NCI-H524 (cell line): ENCODE measurements around the gene POTEM.
"Not testable (repeated sequence)": the region's sequence is repeated elsewhere in the genome, so short reads cannot be mapped to it uniquely, and the experiment has no call there.

Source experiments
- DNase-seq, 2 experiments: peaks; one replicate each; lab custom pipeline; 2025; lab: John Stamatoyannopoulos, UW

POTEM gene

DNA sequence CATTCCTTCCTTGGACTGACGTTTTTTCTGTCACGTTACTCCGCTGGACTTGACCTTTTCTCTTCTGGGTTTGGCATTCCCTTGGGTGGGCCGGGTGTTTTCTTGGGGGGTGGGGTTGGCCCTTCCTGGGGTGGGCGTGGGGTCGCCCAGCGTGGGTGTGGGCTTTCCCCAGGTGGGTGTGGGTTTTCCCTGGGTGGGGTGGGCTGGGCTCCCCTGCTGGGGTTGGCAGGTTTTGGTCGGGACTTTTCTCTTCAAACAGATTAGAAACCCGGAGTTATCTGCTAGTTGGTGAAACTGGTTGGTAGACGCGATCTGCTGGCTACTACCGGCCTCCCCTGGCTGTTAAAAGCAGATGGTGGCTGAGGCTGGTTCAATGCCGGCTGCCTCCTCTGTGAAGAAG, at the start of gene POTEM:
Gene POTEM, plus strand, starts transcription at position 301 of the 400 bp plus-strand sequence. Its CDS starts 52 bp downstream, at position 353.
- DNase-seq, result not testable (repeated sequence)

DNA sequence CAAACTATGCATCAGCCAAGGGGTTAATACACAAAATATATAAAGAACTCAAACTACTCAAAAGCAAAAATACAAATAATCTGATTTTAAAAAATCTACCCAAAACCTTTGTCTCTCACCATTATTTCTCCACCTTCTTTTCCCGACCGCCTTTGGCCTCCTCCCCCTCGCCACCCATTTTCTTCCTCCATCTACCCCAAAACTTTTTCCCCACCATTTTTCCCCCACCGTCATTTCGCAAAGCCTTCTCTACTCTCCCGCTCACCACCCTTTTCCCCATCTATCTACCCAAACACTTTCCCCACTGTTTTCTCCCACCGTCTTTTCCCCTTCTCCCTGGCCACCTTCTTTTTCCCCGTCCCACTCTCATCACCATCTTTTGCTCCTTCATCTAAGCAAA, 48.9 kb upstream of the POTEM start:
- DNase-seq, result not testable (repeated sequence)

DNA sequence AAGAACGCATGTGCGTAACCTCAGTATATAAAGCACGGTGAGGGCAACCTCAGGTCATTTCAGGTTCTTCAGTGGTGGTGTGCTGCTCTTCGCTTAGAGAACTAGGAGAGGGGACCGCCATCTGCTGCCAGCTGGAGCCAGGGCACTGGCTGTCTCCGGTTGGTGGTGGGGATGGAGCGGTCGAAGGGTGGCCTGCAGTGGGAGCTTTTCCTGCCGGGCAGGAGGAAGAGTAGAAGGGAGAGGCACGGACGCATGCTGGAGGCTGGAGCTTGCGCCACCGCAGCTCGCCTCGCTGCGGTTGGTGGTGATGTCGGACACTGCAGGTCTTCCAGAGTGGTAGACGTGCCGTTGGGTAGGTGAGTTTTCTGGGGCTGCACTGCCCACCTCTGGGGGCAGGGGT, 47.2 kb upstream of the POTEM start:
- DNase-seq, result not testable (repeated sequence)

DNA sequence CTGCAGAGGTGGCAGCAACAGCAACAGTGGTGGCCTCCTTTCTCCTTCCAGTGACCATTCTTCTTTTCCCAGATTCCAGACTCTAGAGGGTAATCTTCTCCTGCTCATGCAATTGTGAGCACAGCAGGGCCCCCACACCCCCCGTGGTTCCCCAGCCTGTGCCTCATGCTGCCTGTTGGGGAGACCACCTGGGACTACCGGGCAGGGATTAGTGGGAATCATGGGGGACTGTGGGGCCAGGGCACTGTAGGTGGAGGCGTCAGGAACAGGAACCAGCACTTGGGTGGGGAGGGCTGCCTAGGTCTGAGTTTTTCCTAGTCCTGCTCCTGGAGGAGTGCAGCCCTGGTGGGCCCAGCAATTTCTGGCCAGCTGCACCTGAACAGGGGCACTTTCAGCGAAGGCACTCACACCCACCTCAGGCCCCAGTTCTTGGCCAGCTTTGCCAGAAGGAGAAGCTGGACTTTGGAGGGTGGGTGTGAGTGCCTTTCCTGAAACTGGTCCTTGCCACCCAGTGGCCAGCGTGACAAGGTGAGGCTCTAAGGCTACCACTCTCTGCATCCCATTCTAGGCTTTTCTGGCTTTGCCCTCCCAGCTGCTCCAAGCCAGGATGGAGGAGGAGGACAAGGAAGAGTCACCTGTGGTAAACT, 46.1 kb upstream of the POTEM start:
- DNase-seq, result not testable (repeated sequence)

DNA sequence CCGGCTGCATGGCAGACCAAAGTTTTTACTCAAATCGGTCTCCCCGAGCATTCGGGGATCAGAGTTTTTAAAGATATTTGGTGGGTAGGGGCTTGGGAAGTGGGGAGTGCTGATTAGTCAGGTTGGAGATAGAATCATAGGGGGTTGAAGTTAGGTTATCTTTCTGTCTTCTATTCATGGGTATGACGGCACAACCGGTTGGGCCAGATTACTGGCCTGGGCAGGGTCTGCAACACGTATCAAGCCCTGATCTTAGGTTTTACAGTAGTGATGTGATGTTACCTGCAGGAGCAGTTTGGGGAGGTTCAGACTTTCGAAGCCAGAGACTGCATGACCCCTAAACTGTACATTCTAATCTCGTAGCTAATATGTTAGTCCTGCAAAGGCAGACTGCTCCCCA, 30.4 kb upstream of the POTEM start:
- DNase-seq, result not testable (repeated sequence)

DNA sequence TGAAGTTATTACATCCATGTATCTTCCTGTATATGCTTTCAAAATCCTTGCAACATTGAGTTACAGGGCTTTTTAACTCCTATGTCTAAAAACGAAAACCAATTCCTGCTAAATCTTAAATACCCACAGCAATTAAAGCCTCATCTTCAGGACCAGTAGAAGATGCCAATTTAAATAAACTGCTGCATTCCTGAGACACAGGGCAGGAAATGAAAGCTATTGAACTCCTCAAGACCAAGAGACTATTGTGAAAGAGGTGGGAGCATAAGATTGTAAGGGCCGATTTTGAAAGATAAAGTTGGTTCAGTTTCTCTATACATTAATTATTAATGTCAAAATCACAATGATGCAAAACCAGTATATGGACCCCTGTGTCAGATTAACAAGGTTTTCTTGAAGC, 28.5 kb upstream of the POTEM start:
- not testable (repeated sequence) for DNase-seq

DNA sequence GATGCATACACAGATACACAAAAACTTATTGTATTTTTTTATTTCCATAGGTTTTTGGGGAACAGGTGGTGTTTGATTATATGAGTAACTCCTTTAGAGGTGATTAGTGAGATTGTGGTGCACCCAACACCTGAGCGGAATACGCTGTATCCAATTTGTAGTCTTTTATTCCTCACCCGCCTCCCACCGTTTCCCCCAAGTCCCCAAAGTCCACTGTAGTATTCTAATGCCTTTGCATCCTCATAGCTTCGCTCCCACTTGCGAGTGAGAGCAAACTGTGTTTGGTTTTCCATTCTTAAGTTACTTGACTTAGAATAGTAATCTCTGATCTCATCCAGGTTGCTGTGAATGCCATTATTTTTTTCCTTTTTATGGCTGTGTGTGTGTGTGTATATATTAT, 17.3 kb upstream of the POTEM start:
- not testable (repeated sequence) for DNase-seq

DNA sequence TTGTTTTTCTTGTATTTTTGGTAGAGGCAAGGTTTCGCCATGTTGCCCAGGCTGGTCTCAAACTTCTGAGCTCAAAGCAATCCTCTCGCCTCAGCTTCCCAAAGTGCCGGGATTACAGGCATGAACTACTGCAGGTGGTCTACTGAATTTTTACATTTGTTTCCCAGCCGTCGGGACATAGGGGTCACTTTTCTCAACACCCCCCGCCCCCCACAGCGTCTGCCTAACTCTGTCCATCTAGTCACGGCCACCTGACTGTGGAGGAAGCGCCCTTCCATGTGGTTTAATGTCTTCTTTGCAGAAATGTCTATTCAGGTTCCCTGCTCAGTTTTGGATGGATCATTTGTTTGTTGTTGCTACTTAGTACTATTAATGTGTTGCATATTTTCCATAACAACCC, 14.1 kb upstream of the POTEM start:
- not testable (repeated sequence) for DNase-seq

DNA sequence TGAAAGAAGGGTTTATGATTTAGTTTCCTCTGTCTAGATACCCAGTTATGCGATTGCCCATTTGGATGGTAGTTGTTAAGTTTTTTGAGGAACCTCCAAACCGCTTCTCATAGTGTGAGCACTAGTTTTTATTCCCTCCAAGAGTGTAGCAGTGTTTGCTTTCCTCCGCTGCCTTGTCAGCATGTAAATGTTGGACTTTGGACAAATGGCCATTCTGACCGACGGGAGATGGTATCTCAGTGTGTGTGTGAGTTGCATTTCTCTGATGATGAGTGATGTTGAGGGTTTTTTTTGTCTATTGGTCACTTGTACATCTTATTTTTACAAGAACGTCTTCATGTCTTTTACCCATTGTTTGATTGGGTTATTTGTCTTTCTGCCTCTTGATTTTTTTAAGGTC, 11.4 kb upstream of the POTEM start:
- not testable (repeated sequence) for DNase-seq

DNA sequence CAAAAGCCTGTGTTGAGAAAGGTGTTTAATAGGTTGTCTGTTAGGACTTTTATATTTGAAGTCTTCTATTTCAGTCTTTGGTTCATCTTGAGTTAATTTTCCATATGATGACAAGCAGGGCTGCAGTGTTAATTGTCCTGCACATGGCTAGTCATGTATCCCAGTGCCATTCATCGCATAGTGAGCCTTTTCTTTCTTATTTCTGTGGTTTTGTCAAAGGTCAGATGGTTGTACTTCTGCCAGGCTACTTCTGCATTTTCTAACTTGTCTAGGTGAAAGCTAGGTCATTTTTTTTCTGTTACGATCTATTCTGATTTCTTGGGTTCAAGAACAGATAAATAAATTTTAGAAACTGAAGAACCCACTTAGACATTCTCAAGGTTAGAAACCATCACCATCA, 5.7 kb upstream of the POTEM start:
- DNase-seq, result not testable (repeated sequence)

DNA sequence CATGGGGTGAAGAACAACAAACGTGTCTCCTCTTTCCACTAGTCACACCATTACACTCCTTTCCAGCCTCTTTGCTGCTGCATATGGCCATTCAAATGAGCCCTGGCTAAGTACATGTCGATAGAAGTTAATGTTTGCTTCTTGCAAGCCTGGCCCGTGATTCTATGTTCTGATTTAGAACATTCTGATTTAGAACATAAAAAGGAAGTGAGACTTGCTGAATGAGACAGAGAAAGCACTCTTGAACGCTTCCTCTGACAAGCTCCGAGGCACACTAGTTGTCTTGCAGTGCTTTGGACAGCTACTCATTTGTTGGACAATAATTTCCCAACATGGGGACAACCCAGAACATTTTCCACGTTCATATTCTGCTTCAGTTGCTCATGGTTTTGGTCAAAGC, 5.1 kb upstream of the POTEM start:
- DNase-seq, result not testable (repeated sequence)

DNA sequence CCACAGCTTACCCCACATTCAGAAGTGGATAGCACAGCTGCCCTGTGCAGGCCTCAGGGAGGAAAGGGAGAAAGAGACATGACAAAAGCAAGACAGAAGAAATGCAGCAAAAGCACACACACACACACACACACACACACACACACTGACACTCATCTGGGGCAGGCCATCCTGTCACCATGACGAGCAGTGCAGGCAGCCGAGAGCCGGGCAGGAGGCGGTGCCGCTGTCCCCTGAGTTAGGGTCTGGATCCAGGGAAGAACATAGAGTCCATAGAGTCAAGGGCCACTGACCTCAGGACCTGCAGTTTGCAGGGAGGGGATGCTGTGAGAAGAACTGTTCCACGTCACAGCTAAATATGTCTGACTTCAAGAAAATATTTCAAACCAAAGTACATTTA, 4.0 kb upstream of the POTEM start:
- not testable (repeated sequence) for DNase-seq

DNA sequence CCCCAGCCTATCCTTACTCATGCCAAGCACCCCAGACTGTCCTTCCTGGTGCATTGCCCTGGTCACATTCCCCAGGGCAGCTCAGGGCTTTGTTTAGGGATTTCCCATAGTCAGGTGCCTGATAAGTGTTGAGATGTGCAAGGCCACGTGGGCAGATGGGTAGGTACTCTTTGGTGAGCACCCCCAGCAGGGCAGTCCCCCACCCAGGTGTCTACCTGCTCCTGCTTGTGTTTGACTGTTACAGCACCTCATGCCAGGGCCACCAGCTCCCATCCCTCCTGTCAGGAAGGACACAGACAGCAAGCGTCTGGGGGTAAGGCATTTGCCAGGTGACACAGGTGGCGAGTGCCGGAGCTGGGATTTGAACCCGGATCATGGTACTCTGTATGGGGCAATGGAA, 2.4 kb upstream of the POTEM start:
- not testable (repeated sequence) for DNase-seq

DNA sequence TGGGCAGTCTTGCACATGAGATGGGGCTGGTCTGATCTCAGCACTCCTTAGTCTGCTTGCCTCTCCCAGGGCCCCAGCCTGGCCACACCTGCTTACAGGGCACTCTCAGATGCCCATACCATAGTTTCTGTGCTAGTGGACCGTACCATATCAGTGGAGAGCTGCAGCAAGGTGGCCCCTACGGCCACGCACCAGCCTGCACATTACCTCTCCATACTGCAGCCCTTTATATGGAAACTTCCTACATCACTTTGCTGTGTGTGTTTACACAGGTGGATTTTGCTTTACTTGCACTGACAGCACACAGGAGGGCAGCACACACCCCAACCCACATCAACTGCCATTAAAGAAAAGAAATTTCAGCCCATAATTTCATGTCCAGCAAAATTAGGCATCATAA, 35.3 kb downstream of the POTEM start:
- DNase-seq, result not testable (repeated sequence)

DNA sequence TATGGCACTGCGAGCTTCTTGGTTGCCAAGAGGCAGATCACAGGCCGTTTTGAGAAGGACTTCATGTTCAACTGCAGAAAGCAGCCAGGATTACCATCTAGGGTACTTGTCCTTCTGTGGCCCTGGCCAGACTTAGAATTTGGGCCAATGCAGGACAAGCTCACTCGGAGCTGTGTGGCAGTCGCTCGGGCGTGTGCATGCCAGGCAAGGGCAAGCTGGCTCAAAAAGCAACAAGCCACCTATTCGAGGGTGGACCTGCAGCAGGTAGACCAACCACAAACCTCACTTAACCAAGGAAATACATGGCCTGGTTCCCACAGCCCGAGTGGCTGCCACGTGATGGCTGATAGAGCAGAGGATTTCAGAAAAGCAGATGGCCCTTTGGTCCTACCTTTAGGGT, 39.3 kb downstream of the POTEM start:
- DNase-seq, result not testable (repeated sequence)

DNA sequence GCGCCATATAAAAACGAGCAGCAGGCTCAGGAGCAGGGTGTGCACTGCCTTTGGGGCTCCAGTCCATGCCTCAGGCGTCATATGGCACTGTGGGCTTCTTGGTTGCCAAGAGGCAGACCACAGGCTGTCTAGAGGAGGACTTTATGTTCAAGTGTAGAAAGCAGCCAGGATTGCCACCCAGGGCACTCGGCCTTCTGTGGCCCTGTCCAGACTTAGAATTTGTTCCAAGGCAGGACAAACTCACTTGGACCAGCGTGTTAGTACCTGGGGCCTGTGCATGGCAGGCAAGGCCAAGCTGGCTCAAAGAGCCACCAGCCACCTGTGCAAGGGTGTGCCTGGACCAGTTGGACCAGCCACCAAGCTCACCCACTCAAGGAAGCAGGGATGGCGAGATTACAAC, 40.4 kb downstream of the POTEM start:
- DNase-seq, result not testable (repeated sequence)

DNA sequence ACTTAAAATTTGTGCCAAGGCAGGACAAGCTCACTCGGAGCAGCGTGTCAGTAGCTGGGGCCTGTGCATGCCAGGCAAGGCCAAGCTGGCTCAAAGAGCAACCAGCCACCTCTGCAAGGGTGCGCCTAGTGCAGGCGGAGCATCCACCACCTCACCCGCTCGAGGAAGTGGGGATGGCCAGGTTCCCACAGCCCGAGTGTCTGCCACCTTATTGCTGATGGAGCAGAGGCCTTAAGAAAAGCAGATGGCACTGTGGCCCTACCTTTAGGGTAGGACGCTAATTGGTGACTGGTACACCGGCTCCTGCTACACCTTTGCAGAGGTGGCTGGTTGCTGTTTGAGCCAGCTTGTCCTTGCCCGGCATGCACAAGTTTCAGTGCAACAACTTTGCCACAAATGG, 43.8 kb downstream of the POTEM start:
- not testable (repeated sequence) for DNase-seq

DNA sequence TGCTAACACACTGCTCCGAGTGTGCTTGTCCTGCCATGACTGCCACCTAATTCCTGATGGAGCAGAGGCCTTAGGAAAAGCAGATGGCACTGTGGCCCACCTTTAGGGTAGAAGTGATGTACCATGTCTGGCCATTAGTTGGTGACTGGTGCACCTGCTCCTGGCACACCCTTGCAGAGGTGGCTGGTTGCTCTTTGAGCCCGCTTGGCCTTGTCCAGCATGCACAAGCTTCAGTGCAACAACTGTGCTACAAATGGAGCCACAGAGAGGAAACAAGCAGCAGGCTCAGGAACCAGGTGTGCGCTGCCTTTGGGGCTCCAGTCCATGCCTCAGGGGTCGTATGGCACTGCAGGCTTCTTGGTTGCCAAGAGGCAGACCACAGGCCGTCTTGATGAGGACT, 44.5 kb downstream of the POTEM start:
- not testable (repeated sequence) for DNase-seq

DNA sequence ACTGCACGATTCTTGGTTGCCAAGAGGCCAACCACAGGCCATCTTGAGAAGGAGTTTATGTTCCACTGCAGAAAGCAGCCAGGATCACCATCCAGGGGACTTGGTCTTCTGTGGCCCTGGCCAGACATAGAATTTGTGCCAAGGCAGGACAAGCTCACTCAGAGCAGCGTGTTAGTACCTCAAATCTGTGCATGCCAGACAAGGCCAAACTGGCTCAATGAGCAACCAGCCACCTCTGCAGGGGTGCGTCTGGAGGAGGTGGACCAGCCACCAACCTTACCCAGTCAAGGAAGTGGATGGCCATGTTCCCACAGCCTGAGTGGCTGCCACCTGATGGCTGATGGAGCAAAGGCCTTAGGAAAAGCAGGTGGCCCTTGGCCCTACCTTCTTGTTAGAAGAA, 48.0 kb downstream of the POTEM start:
- DNase-seq, result not testable (repeated sequence)

DNA sequence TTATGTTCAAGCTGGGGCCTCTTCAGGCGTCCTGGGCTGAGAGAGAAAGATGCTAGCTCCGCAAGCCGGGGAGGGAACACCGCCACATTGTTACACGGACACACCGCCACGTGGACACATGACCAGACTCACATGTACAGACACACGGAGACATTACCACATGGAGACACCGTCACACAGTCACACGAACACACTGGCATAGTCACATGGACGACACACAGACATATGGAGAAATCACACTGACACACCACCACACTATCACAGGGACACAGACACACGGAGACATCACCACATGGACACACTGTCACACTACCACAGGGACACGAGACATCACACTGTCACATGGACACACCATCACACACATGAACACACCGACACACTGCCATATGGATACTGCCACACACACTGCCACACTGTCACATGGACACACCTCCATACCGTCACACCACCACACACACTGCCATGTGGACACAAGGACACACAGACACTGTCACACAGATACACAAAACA, 57.9 kb downstream of the POTEM start:
- not testable (repeated sequence) for DNase-seq

DNA sequence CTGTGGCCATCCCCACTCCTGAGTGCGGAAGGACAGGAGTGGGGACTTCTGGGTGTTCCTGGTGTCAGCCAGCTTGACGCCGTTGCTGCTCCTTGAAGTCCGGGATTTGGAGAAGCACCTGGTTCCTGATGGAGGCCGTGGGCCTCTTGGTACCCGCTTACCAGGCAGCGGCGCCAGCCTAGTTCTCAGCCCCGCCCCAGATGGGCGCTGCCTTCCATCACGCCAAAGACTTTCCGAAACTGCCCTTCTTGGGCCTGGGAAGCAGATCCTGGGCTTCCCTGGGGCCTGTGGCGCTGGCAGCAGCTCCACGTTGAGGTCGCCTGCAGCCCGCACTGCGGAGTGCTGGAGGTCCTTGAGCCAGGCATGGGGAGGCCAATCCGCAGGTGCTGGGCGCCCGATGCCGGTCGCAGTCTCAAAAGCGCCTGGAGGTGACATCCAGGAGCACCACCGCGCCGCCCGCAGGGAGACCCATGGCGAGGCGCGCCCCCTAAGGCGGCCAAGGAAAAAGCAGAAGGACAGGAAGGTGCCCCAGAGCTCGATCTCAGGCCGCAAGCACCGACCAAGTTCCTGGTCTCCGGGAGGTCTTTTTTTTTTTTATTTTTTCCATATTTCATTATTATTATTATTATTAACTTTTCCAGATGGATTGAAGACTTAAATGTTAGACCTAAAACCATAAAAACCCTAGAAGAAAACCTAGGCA, 59.6 kb downstream of the POTEM start:
- not testable (repeated sequence) for DNase-seq

DNA sequence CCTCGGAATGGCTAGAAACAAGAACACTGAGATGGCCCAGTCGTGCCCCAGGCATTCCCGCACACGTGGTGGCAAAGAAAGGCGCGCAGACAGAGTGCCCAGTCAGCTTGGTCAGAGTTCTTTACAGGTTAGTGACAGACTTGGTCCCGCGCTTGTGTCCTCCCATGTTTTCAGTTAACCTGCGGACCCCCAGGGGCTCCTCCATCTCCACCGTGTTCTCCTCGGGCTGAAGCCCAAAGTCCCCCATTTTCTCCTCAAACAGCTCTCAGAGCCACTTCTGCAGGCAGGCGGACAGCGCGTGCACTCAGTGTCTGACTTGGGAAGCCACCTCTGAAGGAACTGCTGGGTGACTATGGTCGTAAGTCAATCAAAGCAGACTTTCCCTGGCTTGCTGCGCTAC, 60.7 kb downstream of the POTEM start:
- not testable (repeated sequence) for DNase-seq

DNA sequence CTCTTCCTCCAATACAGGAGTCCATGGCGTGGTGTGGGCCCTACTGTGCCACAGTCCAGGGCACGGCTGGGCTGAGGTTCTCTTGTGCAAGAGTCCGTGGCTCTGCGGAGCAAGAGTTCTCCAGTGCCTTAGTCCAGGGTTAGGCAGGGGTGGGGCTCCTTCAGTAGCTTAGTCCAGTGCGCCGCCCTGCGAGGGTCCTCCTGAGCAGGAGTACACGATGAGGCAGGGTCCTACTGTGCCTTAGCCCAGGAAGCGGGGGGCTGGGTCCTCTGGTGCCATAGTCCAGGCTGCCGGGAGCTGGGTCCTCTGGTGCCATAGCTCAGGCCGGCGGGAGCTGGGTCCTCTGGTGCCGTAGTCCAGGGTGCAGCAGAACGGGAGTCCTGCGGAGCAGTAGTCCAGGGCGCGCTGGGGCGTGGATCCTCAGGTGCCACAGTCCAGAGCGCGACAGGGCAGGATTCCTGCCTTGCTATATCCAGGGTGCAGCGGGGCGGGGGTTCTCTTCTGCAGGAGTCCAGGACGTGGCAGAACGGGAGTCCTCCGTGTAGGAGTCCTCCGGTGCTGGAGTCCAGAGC, 69.7 kb downstream of the POTEM start:
- not testable (repeated sequence) for DNase-seq
